ENCODE results near the gene EEFSEC. TPM values are rescaled to one million over a fixed set of nuclear protein-coding genes. Genes with fewer than 3 reads are reported as not detected.

Gene EEFSEC
- total RNA-seq, 1 donor from 2014 or later: 16.2 TPM

DNA sequence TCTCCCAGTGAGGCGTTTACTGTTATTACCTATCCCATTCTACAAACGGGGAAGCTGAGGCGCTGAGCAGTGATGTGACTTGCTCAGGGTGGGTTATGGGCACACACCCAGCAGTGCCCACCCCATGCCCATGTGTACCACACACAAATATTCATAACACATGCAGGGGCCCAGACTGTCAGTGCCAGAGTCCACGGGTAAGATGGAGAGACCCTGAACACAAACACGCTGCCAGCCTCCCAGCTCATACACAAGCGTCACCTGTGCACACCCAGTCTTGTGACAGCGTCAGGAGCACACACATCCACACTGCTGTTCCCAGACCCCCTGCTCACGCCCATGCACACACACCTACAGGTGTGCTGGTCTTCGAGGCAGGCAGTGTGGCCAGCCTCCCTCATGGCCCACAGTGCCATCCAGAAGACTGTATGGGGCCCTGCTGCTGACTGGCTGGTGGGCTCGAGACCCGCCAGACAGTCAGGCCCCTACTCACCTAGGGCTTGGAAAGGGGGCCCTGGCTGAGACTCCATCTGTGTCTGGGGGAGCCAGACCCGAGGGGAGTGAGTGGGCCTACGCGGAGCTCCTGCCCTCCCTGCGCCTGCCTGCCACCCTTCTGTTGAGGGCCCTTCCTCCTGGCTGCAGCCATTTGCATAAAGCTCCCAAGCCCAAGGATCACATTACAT, 274.0 kb downstream of the EEFSEC start:
- H3K27me3 ChIP-seq: no peaks in the 10 kb centered on the region
- H3K4me3 ChIP-seq: no peak overlapping the region
- no peak for DNase-seq (ENCODE audit: low spot score in 2 of 2)
- H3K36me3 ChIP-seq: no peaks in the 10 kb centered on the region
- no peaks in the 10 kb centered on the region for H3K9me3 ChIP-seq
- H3K4me1 ChIP-seq: peaks cover 0 to 4% of the 10 kb centered on the region in 2 donors
- intact Hi-C loops (cut with DNase I): loop anchor here (5.0 to 10.0 kb wide), 2 partner anchors 70 to 333 kb away; no protein-coding TSS in a partner anchor
- TF ChIP-seq, protein P1, sequence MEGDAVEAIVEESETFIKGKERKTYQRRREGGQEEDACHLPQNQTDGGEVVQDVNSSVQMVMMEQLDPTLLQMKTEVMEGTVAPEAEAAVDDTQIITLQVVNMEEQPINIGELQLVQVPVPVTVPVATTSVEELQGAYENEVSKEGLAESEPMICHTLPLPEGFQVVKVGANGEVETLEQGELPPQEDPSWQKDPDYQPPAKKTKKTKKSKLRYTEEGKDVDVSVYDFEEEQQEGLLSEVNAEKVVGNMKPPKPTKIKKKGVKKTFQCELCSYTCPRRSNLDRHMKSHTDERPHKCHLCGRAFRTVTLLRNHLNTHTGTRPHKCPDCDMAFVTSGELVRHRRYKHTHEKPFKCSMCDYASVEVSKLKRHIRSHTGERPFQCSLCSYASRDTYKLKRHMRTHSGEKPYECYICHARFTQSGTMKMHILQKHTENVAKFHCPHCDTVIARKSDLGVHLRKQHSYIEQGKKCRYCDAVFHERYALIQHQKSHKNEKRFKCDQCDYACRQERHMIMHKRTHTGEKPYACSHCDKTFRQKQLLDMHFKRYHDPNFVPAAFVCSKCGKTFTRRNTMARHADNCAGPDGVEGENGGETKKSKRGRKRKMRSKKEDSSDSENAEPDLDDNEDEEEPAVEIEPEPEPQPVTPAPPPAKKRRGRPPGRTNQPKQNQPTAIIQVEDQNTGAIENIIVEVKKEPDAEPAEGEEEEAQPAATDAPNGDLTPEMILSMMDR (IDR thresholded peaks at IDR 0.05): no peak
- H3K27ac ChIP-seq: no peak overlapping the region

DNA sequence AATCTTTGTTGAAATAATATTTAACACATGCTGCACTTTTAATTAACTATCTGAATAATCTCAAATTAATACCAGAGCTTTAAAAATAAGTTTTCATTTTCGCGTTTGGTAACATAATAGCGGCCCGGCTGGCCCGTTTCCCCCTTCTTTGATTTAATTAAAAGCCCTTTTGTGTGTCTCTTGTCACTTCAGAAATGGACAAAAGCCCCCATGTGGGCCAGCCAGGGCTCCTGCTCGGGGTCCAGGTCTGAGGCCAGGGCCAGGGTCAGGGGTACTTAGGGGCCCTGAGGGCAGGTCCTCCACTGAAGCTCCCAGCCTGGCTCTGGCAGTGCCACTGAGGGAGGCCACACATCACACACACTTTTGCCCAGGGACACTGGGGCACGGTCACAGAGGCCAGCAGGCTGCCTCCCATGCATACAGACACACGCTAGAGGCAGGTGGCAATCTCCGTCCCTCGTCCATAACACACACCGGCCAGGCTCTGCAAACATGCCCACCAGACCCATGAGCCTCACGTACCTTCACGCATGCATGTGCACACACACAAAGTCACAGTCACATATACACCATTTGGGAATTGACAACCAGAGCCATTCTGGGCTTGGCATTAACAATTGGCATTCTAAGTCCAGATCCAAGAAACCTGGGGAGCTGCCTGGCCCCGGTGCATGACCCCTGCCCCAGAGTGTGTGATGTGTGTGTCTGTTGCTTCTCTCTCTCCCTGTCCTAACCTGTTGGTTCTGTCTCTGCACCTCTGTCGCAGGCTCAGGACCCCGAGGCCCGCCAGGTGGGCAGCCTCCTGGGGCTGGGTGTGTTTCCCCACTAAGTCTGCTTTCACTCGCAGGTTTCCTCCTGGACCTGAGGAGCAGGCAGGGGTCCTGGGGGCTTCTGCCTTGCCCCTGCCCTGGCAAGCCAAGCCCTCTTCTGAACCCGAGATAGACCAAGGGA, 274.9 kb downstream of the EEFSEC start:
- no peak for DNase-seq (ENCODE audit: low spot score in 2 of 2)
- H3K4me3 ChIP-seq: no peak overlapping the region
- intact Hi-C loops (cut with DNase I): loop anchor here (5.0 to 10.0 kb wide), 2 partner anchors 69 to 333 kb away; no protein-coding TSS in a partner anchor
- no peaks in the 10 kb centered on the region for H3K36me3 ChIP-seq
- peaks cover 3% of the 10 kb centered on the region for H3K27me3 ChIP-seq
- no peaks in the 10 kb centered on the region for H3K9me3 ChIP-seq
- H3K27ac ChIP-seq: no peak overlapping the region
- TF ChIP-seq, protein P1 (IDR thresholded peaks at IDR 0.05): no peak
- H3K4me1 ChIP-seq: peaks cover 0 to 10% of the 10 kb centered on the region in 2 donors

DNA sequence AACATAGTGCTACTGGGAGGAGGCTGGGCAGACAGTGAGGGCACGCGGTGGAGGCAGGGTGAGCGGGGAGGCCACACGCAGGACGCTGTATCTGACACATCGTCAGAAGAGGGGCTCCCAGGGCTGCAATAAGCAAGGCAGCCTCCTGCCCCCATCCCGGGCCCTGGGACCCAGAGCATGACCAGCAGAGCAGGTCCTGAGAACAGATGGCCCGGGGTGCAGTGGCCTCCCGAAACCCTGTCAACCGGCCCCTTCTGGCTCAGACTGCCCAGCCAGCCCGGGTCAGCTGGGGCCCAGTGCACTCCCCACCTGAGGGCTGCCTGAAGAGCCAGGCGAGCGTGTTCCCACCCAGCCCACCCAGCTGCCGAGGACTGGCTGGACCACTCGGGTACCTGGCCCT, 276.0 kb downstream of the EEFSEC start:
- H3K36me3 ChIP-seq: no peaks in the 10 kb centered on the region
- H3K27ac ChIP-seq: no peak overlapping the region
- peaks cover 5% of the 10 kb centered on the region for H3K27me3 ChIP-seq
- H3K4me3 ChIP-seq: no peak overlapping the region
- DNase-seq (ENCODE audit: low spot score in 2 of 2): no peak
- intact Hi-C loops (cut with DNase I): loop anchor here (5.0 to 10.0 kb wide), 2 partner anchors 68 to 334 kb away; no protein-coding TSS in a partner anchor
- TF ChIP-seq, protein P1 (IDR thresholded peaks at IDR 0.05): no peak
- H3K4me1 ChIP-seq: peaks cover 0 to 10% of the 10 kb centered on the region in 2 donors
- H3K9me3 ChIP-seq: no peaks in the 10 kb centered on the region

DNA sequence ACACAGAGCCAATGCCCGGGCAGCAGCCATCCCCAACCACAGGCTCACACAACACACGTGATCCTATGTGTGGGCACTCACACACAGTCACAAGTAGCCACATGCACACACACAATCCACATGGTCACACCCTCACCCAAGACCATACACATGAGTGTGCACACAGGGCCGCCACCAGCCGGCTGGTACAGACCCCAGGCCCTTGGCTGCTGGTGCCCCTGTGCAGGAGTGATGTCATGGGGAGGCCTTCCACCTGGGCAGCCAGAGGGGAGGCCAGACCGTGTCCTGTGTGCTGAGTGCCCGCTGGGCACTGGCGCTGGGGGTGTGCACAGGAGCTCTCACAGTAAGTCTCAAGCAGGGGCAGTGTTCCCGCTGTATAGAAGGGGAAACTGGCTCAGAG, 276.5 kb downstream of the EEFSEC start:
- intact Hi-C loops (cut with DNase I): loop anchor here (5.0 to 10.0 kb wide), 2 partner anchors 68 to 335 kb away; no protein-coding TSS in a partner anchor
- peaks cover 5% of the 10 kb centered on the region for H3K27me3 ChIP-seq
- H3K4me1 ChIP-seq: peaks cover 0 to 10% of the 10 kb centered on the region in 2 donors
- H3K9me3 ChIP-seq: no peaks in the 10 kb centered on the region
- H3K4me3 ChIP-seq: no peak overlapping the region
- TF ChIP-seq, protein P1 (IDR thresholded peaks at IDR 0.05): no peak
- no peak for DNase-seq (ENCODE audit: low spot score in 2 of 2)
- H3K36me3 ChIP-seq: no peaks in the 10 kb centered on the region
- no peak overlapping the region for H3K27ac ChIP-seq

DNA sequence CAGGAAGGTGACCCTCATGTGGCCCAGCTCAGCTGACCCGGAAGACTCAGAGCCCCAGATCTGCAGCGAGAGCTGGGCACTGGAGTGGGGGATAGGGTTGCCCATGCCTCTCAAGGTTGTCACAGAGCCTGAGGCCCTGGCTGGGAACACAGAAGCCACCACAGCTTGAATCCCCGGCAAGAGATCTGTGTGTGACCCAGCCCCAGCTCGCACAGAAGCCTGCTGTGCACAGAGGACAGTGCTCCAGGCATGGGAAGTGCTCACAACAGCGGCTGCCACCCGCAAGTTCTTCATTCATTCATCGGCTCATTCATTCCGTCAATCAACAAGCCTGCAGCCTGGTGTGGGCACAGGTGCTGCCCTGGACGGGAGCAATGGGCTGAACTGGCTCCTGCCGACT, 277.0 kb downstream of the EEFSEC start:
- no peak overlapping the region for H3K27ac ChIP-seq
- no peak for DNase-seq (ENCODE audit: low spot score in 2 of 2)
- intact Hi-C loops (cut with DNase I): no loop called here
- H3K9me3 ChIP-seq: no peaks in the 10 kb centered on the region
- peaks cover 5% of the 10 kb centered on the region for H3K27me3 ChIP-seq
- no peak overlapping the region for H3K4me3 ChIP-seq
- no peaks in the 10 kb centered on the region for H3K36me3 ChIP-seq
- TF ChIP-seq, protein P1 (IDR thresholded peaks at IDR 0.05): no peak
- H3K4me1 ChIP-seq: peaks cover 0 to 10% of the 10 kb centered on the region in 2 donors
